KMS-11 (cell line): ENCODE measurements around the gene DHFR2.

Source experiments
- H2AFZ ChIP-seq: fragments of 200-600 bp; sonication (generic); 2 replicates; pipeline ENCODE4 v1.6.1; 2016; ENCODE audit warnings: antibody characterized with exemption, mixed run types, low read depth
- H3K27ac ChIP-seq: fragments of 200-600 bp; sonication (generic); 2 replicates; pipeline ENCODE4 v1.6.1; 2016; ENCODE audit warnings: mild to moderate bottlenecking, mixed run types
- H3K27me3 ChIP-seq: fragments of 200-600 bp; sonication (generic); 2 replicates; pipeline ENCODE4 v1.6.1; 2017; ENCODE audit warnings: mild to moderate bottlenecking, low read depth, mixed run types, moderate library complexity; ENCODE audit not compliant: insufficient read depth
- H3K36me3 ChIP-seq: fragments of 200-600 bp; sonication (generic); 2 replicates; pipeline ENCODE4 v1.6.1; 2017; ENCODE audit warnings: mild to moderate bottlenecking, mixed run types; ENCODE audit not compliant: insufficient read depth
- H3K4me1 ChIP-seq: fragments of 200-600 bp; sonication (generic); 2 replicates; pipeline ENCODE4 v1.6.1; 2016; ENCODE audit warnings: mild to moderate bottlenecking, low read depth, mixed run types; ENCODE audit not compliant: poor library complexity, severe bottlenecking
- H3K4me2 ChIP-seq: fragments of 200-600 bp; sonication (generic); 2 replicates; pipeline ENCODE4 v1.7.0; 2016; ENCODE audit warnings: mild to moderate bottlenecking, mixed run types
- H3K4me3 ChIP-seq: fragments of 200-600 bp; sonication (generic); IDR thresholded peaks from 2 replicates; pipeline ENCODE4 v1.6.1; 2017; ENCODE audit warnings: low read depth, low read length, mixed read lengths; ENCODE audit not compliant: insufficient read depth
- H3K79me2 ChIP-seq: fragments of 200-600 bp; sonication (generic); 2 replicates; pipeline ENCODE4 v1.6.1; 2016; ENCODE audit warnings: low read depth, mixed run types; ENCODE audit not compliant: insufficient read depth
- H3K9ac ChIP-seq: fragments of 200-600 bp; sonication (generic); 2 replicates; pipeline ENCODE4 v1.6.1; 2016; ENCODE audit warnings: mild to moderate bottlenecking, mixed run types
- H4K20me1 ChIP-seq: fragments of 200-600 bp; sonication (generic); 2 replicates; pipeline ENCODE4 v1.6.1; 2016; ENCODE audit warnings: mild to moderate bottlenecking, mixed run types; ENCODE audit not compliant: insufficient read depth
- TF ChIP-seq, protein P1 (sequence below): fragments of 200-600 bp; sonication (generic); conservative IDR thresholded peaks from 2 replicates; pipeline ENCODE4 v1.6.1; 2017; ENCODE audit warnings: low read depth, mild to moderate bottlenecking, antibody characterized with exemption, low read length, moderate library complexity, mixed read lengths

Gene DHFR2

DNA sequence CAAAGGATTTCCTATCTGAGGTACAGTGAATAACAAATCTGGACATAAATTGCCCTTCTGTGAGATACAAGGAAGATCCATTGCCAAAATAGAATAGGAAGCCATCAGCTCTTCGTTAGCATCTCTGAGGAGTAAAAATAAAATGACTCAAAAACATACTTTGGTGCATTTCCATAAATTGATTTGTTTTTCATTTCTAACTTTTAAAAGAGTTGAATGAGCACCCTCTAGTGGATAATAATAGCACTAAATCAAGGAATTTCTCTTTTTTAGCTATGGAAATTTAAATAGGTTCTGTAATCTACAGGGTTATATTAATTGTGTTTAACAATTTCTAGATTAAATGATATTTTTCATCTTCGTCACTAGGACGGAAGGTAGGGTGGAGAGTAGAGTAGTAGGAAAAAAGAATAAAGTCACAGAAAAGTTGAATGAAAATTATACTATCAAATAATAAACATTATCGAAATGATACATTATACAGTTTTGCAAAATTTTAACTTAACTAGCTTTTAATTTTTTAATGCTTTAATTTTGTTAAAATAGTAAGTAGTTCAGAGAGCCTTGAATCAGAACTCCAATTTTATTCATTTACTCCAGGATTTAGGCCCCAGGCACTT lies 6.6 kb upstream of the DHFR2 start:
- Histone ChIP-seq H2AFZ (no peak overlapping the region), H3K4me2 (no peak overlapping the region), H3K79me2 (0 out of 2 replicates have a peak, but pooled peaks cover 5% of the 10 kb centered on the region), H4K20me1 (no peaks in the 10 kb centered on the region), H3K4me3 (no peak overlapping the region), H3K36me3 (no peaks in the 10 kb centered on the region), H3K4me1 (peaks cover 37% of the 10 kb centered on the region), H3K9ac (no peak overlapping the region), H3K27ac (no peak overlapping the region), H3K27me3 (no peaks in the 10 kb centered on the region)
- TF ChIP-seq, protein P1, sequence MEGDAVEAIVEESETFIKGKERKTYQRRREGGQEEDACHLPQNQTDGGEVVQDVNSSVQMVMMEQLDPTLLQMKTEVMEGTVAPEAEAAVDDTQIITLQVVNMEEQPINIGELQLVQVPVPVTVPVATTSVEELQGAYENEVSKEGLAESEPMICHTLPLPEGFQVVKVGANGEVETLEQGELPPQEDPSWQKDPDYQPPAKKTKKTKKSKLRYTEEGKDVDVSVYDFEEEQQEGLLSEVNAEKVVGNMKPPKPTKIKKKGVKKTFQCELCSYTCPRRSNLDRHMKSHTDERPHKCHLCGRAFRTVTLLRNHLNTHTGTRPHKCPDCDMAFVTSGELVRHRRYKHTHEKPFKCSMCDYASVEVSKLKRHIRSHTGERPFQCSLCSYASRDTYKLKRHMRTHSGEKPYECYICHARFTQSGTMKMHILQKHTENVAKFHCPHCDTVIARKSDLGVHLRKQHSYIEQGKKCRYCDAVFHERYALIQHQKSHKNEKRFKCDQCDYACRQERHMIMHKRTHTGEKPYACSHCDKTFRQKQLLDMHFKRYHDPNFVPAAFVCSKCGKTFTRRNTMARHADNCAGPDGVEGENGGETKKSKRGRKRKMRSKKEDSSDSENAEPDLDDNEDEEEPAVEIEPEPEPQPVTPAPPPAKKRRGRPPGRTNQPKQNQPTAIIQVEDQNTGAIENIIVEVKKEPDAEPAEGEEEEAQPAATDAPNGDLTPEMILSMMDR, result peak; percentile 77

DNA sequence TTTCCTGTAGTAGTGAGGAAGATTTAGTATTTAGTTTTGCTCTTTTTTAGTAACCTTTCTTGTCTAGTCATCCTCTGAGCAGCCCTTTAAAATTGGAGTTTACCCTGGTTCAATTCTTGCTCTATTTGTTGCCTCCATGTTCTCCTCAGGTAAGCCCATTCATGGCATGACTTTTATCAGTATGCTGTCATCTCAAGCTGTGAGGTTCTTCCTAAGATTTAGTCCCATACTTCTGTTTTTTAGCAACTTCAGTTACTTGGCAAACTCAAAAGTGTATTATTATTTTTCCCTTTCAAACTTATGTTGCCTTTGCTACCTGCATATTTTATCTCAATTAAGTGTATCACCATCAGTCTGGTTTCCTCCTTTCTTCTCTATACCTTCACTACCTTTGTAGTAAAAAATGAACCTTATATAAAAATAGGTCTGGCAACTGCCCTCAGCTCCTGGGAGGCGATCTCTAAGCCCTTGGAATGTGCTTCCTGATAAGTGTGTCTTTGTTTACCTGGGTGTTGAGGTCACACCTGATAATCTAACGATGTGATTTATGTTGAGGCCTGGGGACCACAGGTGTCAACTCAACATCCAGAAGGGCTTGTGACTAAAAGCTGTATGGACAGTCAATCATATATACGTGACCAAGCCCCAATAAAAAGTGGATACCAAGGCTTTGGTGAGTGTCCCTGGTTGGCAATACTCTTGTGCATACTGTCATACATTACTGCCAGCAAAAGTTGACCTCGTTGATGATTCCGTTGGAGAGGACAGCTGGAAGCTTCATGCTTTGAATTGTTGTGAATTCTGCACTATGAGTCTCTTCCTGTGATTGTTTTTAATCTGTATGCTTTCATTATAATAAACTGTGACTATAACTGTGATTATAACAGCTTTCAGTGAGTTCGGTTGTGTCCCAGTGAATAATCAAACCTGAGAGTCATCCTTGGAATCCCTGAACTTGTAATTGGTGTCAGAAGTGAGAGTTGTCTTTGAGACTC lies 4.1 kb upstream of the DHFR2 start:
- H3K36me3 ChIP-seq, result no peaks in the 10 kb centered on the region
- no peak overlapping the region for H2AFZ ChIP-seq
- no peaks in the 10 kb centered on the region for H4K20me1 ChIP-seq
- peaks cover 14% of the 10 kb centered on the region; the same call in 1 of the 2 replicates for H3K79me2 ChIP-seq
- TF ChIP-seq, protein P1, result no peak
- peaks cover 42% of the 10 kb centered on the region for H3K4me1 ChIP-seq
- no peak overlapping the region for H3K4me3 ChIP-seq
- H3K4me2 ChIP-seq, result no peak overlapping the region
- H3K9ac ChIP-seq, result no peak overlapping the region
- no peak overlapping the region for H3K27ac ChIP-seq
- H3K27me3 ChIP-seq, result no peaks in the 10 kb centered on the region

DNA sequence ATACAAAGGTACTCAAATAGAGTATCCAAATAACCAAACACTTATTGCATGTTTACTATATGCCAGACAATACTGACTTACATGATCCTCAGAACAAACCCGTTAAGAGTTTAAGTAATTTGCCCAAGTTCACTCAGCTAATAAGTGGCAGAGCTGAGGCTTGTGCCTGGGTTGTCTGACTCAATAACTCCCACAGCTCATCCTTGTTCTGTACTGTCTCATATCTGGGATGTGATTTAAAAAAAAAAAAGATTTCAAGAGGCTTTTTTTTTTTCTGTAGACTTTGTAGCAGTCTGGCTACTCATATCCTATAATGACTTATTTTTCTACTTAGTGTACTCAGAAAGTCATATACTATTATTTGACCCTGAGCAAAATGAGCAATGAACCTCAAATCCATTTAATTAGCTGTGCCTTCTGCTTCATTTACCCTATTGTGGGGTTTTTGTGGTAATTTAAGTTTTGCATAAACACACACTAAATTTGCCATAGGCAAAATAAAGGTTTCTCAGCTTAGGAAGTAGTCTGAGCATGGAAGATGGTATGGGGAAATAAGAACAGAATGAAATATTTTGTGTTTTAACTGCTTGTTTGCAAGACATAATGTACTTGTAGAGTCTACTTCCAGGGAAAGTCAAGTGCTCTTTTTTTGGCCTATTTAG lies 3.2 kb upstream of the DHFR2 start:
- H3K27me3 ChIP-seq, result no peaks in the 10 kb centered on the region
- H3K4me2 ChIP-seq, result no peak overlapping the region
- H3K4me3 ChIP-seq, result no peak overlapping the region
- H3K4me1 ChIP-seq, result peaks cover 36% of the 10 kb centered on the region
- TF ChIP-seq, protein P1, result no peak
- no peak overlapping the region for H2AFZ ChIP-seq
- peaks cover 14% of the 10 kb centered on the region; the same call in 1 of the 2 replicates for H3K79me2 ChIP-seq
- H3K9ac ChIP-seq, result no peak overlapping the region
- H3K36me3 ChIP-seq, result no peaks in the 10 kb centered on the region
- H4K20me1 ChIP-seq, result no peaks in the 10 kb centered on the region
- no peak overlapping the region for H3K27ac ChIP-seq

DNA sequence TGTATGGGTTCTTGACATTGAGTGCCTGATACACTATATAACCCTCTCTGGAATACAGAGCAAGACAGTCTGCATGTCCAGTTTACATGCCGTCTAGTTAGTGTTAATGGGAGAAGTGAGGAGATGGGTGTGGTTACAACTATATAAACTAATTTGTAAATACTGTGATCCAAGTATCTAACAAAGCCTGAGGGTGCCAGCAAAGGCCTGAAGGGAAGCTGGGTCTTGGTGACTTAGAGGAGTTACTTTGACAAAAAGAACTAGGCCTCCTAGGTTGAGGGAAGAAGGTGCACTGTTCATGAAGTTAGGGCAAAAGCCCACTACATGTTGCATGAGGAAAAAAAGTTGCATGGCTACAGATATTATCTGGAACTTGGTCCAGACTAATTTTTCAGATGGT lies 2.4 kb upstream of the DHFR2 start:
- Histone ChIP-seq H3K4me3 (no peak overlapping the region), H3K9ac (no peak overlapping the region)

More for the DNA sequence above, 2.4 kb upstream of the DHFR2 start:
- TF ChIP-seq, protein P1, result no peak
- Histone ChIP-seq H2AFZ (no peak overlapping the region), H3K79me2 (peaks cover 14% of the 10 kb centered on the region; the same call in 1 of the 2 replicates), H3K27me3 (no peaks in the 10 kb centered on the region), H4K20me1 (no peaks in the 10 kb centered on the region), H3K27ac (no peak overlapping the region), H3K36me3 (no peaks in the 10 kb centered on the region), H3K4me1 (peaks cover 27% of the 10 kb centered on the region), H3K4me2 (no peak overlapping the region)
